ENCODE results near the gene CKB.

- TF ChIP-seq CTCF (conservative IDR thresholded peaks at IDR 0.05; ENCODE audit: low read length) (no peak), EZH2phosphoT487 (IDR thresholded peaks at IDR 0.05; ENCODE audit: borderline replicate concordance, low read depth, low read length) (no peak)
These were observed 34.5 kb upstream of the CKB start for GRCh38 chr14:103556946-103557758.

All from OCI-LY7 (cell line).